HepG2 (cell line): ENCODE data around the gene IKZF5. TPM values are rescaled to one million over a fixed set of nuclear protein-coding genes. Genes with fewer than 3 reads are reported as not detected.

Experiments used
- MED1 ChIP-seq: sonication (generic); formaldehyde crosslinking; IDR thresholded peaks from 2 replicates; pipeline ENCODE4 v1.4.0; 2020; ENCODE audit warnings: missing genetic modification reagents
- MXI1 ChIP-seq: IDR thresholded peaks from 3 replicates; pipeline ENCODE4 v1.6.1; 2012; ENCODE audit warnings: low read depth, low read length, inconsistent platforms, borderline replicate concordance
- RXRA ChIP-seq: sonication (generic); formaldehyde crosslinking; IDR thresholded peaks from 2 replicates; pipeline ENCODE4 v1.5.1; 2020; ENCODE audit warnings: missing genetic modification reagents
- XBP1 ChIP-seq: sonication (generic); formaldehyde crosslinking; IDR thresholded peaks from 2 replicates; pipeline ENCODE4 v1.5.0; 2020; ENCODE audit warnings: missing genetic modification reagents
- YEATS2 ChIP-seq: sonication (generic); formaldehyde crosslinking; IDR thresholded peaks from 2 replicates; pipeline ENCODE4 v1.4.0; 2020; ENCODE audit warnings: missing genetic modification reagents, borderline replicate concordance
- ZFY ChIP-seq: sonication (generic); formaldehyde crosslinking; IDR thresholded peaks from 2 replicates; pipeline ENCODE4 v1.4.0; 2020; ENCODE audit warnings: missing genetic modification reagents
- ZSCAN21 ChIP-seq: sonication (generic); formaldehyde crosslinking; IDR thresholded peaks from 2 replicates; pipeline ENCODE4 v1.8.0; 2022; ENCODE audit warnings: mild to moderate bottlenecking, missing genetic modification reagents, moderate library complexity, borderline replicate concordance
- polyA plus RNA-seq, 8 experiments: library from polyadenylated mRNA; depleted of rRNA in 3 of 8; stranded (reverse) in 7 of 8; unstranded in 1 of 8; fragments of >200 nt; fragmentation: Illumina TruSeq in 4 of 8; extraction: Trizol in 4 of 8; gene quantifications; 2 replicates each; pipeline versions ENCODE4 v1.2.1 to v1.2.3, GENCODE V29; 2011 to 2016; ENCODE audit warnings: low read depth in 4 of 8, missing spikeins in 1 of 8, mixed read lengths in 1 of 8; ENCODE audit not compliant: insufficient read depth in 1 of 8
- total RNA-seq, 5 experiments: library from RNA; depleted of rRNA; stranded (reverse); fragments of >200 nt; fragmentation: Illumina TruSeq; extraction: Trizol; gene quantifications; 2 replicates each; pipeline ENCODE4 v1.2.3, GENCODE V29; 2016; ENCODE audit warnings: low read depth in 1 of 5
- TF ChIP-seq, protein P1 (sequence below): conservative IDR thresholded peaks from 2 replicates; pipeline ENCODE4 v1.6.1; 2018; ENCODE audit warnings: missing genetic modification reagents
- TF ChIP-seq, protein P2 (sequence below): IDR thresholded peaks from 2 replicates; pipeline ENCODE4 v1.6.1; 2016; ENCODE audit warnings: mild to moderate bottlenecking
- TF ChIP-seq, protein P3 (sequence below): IDR thresholded peaks from 2 replicates; pipeline ENCODE4 v1.6.1; 2016; ENCODE audit warnings: missing genetic modification reagents, missing compliant biosample characterization
- TF ChIP-seq, protein P4 (sequence below): IDR thresholded peaks from 2 replicates; pipeline ENCODE4 v1.4.0; 2020; ENCODE audit warnings: mild to moderate bottlenecking, missing genetic modification reagents
- TF ChIP-seq, protein P5 (sequence below): sonication (generic); formaldehyde crosslinking; IDR thresholded peaks from 2 replicates; pipeline ENCODE4 v1.5.1; 2020; ENCODE audit warnings: missing genetic modification reagents, mild to moderate bottlenecking, borderline replicate concordance

IKZF5 gene
- total and polyA plus RNA-seq, 2 of the 13 experiments (the other 11 are each of a cell fraction or from before 2014, with no cell fraction given) = 3.7 to 12.0 TPM

DNA sequence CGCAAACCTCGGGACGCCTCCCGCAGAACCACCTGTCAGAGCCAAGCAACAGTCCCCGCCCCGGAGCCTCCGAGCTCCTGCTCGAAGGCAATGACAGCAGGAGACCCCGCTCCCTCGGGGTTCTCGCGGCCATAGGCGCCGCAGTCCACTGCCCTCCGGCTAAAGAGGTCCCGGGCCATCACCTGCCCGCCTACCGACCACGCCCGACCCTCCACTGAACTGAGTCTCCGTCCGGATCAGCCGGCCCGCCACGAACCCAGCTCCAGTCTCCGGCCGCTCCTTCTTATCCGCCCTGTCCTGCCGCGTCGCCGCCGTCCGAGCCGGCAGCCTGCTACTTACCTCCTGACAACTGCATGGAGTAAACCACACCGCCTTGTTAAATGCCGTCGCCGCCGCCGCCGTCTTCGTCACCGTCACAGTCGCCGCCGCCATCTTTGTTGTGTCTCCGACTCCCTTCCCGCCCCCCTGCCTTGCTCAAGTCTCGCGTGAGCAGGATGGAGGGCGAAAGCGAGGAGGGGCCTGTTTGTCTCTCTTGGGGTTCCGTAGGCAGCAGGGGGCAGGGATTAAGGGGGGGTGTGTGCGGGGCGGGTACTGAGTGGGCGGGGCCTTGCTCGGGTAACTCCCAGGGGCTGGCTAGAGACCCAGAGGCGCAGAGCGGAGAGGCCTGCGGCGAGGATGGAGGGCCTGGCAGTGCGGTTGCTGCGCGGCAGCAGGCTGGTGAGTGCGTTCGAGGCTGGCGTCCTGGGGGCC lies at the start of gene IKZF5, which contains the start of gene ACADSB (continued):
- TF ChIP-seq, protein P1, sequence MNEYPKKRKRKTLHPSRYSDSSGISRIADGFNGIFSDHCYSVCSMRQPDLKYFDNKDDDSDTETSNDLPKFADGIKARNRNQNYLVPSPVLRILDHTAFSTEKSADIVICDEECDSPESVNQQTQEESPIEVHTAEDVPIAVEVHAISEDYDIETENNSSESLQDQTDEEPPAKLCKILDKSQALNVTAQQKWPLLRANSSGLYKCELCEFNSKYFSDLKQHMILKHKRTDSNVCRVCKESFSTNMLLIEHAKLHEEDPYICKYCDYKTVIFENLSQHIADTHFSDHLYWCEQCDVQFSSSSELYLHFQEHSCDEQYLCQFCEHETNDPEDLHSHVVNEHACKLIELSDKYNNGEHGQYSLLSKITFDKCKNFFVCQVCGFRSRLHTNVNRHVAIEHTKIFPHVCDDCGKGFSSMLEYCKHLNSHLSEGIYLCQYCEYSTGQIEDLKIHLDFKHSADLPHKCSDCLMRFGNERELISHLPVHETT (CRISPR knock-in tag) = peak; percentile 70; the same call in 1 of the 2 replicates
- TF ChIP-seq MED1 (CRISPR knock-in tag) (peak; percentile 51), ZFY (CRISPR knock-in tag) (peak; percentile 97), YEATS2 (CRISPR knock-in tag) (peak; percentile 92), RXRA (peak; percentile 9), ZSCAN21 (CRISPR knock-in tag) (peak; percentile 51; the same call in 1 of the 2 replicates), XBP1 (CRISPR knock-in tag) (no peak; the same call in 1 of the 2 replicates), MXI1 (peak; percentile 60; the same call in 2 of the 3 replicates)
- TF ChIP-seq, protein P2, sequence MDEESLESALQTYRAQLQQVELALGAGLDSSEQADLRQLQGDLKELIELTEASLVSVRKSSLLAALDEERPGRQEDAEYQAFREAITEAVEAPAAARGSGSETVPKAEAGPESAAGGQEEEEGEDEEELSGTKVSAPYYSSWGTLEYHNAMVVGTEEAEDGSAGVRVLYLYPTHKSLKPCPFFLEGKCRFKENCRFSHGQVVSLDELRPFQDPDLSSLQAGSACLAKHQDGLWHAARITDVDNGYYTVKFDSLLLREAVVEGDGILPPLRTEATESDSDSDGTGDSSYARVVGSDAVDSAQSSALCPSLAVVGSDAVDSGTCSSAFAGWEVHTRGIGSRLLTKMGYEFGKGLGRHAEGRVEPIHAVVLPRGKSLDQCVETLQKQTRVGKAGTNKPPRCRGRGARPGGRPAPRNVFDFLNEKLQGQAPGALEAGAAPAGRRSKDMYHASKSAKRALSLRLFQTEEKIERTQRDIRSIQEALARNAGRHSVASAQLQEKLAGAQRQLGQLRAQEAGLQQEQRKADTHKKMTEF = peak; percentile 80; the same call in 1 of the 2 replicates
- TF ChIP-seq, protein P3, sequence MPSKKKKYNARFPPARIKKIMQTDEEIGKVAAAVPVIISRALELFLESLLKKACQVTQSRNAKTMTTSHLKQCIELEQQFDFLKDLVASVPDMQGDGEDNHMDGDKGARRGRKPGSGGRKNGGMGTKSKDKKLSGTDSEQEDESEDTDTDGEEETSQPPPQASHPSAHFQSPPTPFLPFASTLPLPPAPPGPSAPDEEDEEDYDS (CRISPR knock-in tag) = peak; percentile 77; the same call in 1 of the 2 replicates
- TF ChIP-seq, protein P4, sequence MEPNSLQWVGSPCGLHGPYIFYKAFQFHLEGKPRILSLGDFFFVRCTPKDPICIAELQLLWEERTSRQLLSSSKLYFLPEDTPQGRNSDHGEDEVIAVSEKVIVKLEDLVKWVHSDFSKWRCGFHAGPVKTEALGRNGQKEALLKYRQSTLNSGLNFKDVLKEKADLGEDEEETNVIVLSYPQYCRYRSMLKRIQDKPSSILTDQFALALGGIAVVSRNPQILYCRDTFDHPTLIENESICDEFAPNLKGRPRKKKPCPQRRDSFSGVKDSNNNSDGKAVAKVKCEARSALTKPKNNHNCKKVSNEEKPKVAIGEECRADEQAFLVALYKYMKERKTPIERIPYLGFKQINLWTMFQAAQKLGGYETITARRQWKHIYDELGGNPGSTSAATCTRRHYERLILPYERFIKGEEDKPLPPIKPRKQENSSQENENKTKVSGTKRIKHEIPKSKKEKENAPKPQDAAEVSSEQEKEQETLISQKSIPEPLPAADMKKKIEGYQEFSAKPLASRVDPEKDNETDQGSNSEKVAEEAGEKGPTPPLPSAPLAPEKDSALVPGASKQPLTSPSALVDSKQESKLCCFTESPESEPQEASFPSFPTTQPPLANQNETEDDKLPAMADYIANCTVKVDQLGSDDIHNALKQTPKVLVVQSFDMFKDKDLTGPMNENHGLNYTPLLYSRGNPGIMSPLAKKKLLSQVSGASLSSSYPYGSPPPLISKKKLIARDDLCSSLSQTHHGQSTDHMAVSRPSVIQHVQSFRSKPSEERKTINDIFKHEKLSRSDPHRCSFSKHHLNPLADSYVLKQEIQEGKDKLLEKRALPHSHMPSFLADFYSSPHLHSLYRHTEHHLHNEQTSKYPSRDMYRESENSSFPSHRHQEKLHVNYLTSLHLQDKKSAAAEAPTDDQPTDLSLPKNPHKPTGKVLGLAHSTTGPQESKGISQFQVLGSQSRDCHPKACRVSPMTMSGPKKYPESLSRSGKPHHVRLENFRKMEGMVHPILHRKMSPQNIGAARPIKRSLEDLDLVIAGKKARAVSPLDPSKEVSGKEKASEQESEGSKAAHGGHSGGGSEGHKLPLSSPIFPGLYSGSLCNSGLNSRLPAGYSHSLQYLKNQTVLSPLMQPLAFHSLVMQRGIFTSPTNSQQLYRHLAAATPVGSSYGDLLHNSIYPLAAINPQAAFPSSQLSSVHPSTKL = peak; percentile 25
- TF ChIP-seq, protein P5, sequence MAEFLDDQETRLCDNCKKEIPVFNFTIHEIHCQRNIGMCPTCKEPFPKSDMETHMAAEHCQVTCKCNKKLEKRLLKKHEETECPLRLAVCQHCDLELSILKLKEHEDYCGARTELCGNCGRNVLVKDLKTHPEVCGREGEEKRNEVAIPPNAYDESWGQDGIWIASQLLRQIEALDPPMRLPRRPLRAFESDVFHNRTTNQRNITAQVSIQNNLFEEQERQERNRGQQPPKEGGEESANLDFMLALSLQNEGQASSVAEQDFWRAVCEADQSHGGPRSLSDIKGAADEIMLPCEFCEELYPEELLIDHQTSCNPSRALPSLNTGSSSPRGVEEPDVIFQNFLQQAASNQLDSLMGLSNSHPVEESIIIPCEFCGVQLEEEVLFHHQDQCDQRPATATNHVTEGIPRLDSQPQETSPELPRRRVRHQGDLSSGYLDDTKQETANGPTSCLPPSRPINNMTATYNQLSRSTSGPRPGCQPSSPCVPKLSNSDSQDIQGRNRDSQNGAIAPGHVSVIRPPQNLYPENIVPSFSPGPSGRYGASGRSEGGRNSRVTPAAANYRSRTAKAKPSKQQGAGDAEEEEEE (CRISPR knock-in tag) = peak; percentile 42; the same call in 1 of the 2 replicates
